Suprapubic skin (tissue), 4 donors: Measurements from ENCODE around the gene CFL1. TPM values are rescaled to one million over a fixed set of nuclear protein-coding genes. Genes with fewer than 3 reads are reported as not detected.

Experiments
- DNase-seq, 2 donors: peaks; one replicate each; pipeline ENCODE4 v3.0.0-alpha.2; 2019; ENCODE audit warnings: low spot score in 2 of 2
- H3K27ac ChIP-seq: fragments of 200-600 bp; sonication (generic); one replicate; pipeline ENCODE4 v1.5.1; 2019
- H3K27me3 ChIP-seq: fragments of 200-600 bp; sonication (generic); one replicate; pipeline ENCODE4 v1.5.1; 2019
- H3K36me3 ChIP-seq: fragments of 200-600 bp; sonication (generic); one replicate; pipeline ENCODE4 v1.5.1; 2019
- H3K4me1 ChIP-seq: fragments of 200-600 bp; sonication (generic); one replicate; pipeline ENCODE4 v1.5.1; 2019
- H3K4me3 ChIP-seq: fragments of 200-600 bp; sonication (generic); one replicate; pipeline ENCODE4 v1.5.1; 2019; ENCODE audit warnings: mild to moderate bottlenecking
- H3K9me3 ChIP-seq: fragments of 200-600 bp; sonication (generic); one replicate; pipeline ENCODE4 v1.5.1; 2019
- EP300 ChIP-seq: sonication (generic); formaldehyde crosslinking; IDR thresholded peaks from one replicate; pipeline ENCODE4 v1.6.1; 2017; ENCODE audit warnings: antibody characterized with exemption
- POLR2A ChIP-seq, 2 donors: fragments of 450-650 bp; IDR thresholded peaks; one replicate each; pipeline ENCODE4 v1.6.1; 2017; ENCODE audit warnings: antibody characterized with exemption in 2 of 2, mild to moderate bottlenecking in 2 of 2, moderate library complexity in 2 of 2
- POLR2AphosphoS5 ChIP-seq, 3 donors: sonication (generic); formaldehyde crosslinking; IDR thresholded peaks; one replicate each; pipeline ENCODE4 v1.6.1; 2017; ENCODE audit warnings: antibody characterized with exemption in 3 of 3
- WGBS: methylation state at CpG from one replicate; pipeline ENCODE4 v1.1.5; 2018; 5-methylcytosine and 5-hydroxymethylcytosine counted together
- total RNA-seq, 4 donors: library from RNA; depleted of rRNA; stranded (reverse); fragments of >200 nt; gene quantifications; one replicate each; pipeline ENCODE4 v1.1.0, GENCODE V29; 2016
- TF ChIP-seq, protein P1 (sequence below), 2 donors: fragments of 200-600 bp in 1 of 2; fragments of 450-650 bp in 1 of 2; sonication (generic) in 1 of 2; IDR thresholded peaks; one replicate each; pipeline ENCODE4 v1.5.1; 2016 to 2019; ENCODE audit warnings: antibody characterized with exemption in 2 of 2, mild to moderate bottlenecking in 1 of 2, moderate library complexity in 1 of 2

CFL1 gene
- total RNA-seq, 4 donors from 2014 or later: 331 to 608 (median 584) TPM

DNA sequence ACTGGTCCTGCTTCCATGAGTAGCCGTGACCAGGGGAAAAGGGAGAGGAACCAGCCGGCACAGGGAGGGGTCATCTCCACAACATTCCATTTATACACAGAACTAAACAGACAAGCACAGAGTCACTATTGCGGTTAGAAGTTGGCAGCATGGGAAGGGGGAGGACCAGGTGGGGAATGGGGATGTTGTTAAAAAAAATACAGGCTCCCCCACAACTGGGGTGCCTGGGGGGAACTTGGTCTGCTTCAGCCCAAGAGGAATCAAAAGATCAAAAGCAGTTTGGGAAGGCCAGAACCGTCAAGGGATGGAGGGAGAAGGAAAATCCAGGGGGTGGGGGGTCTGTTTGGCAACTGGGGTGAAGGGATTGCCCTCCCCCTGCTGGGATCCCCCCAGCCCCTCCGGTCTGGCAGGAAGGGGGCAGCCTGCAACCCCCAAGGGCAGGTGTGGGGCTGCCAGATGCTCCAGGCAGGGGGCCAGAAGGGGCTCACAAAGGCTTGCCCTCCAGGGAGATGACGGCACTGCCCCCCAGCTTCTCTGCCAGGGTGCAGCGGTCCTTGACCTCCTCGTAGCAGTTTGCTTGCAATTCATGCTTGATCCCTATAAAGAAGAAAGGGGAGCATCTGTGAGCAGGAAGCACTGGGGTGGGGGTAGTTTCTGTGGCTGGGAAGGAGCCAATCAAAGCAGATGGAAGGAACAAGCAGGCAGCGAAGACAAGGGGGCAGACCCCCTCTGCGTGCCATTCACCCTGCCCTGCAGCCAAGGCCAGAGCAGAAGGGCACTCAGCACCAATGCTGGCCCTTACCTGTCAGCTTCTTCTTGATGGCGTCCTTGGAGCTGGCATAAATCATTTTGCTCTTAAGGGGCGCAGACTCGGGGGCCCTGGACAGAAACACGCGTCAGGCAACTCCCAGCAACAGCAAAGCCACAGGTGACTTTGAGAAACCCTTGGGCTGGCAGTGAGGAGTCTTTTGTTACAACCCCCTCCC, 2.8 kb downstream of the CFL1 start:
- Histone ChIP-seq H3K4me3 (no peak overlapping the region), H3K27me3 (no peaks in the 10 kb centered on the region), H3K27ac (no peak overlapping the region), H3K9me3 (no peaks in the 10 kb centered on the region), H3K36me3 (peaks cover 54% of the 10 kb centered on the region), H3K4me1 (peaks cover 62% of the 10 kb centered on the region)
- TF ChIP-seq EP300 (no peak), POLR2A (IDR thresholded peaks at IDR 0.05) (no peak), POLR2AphosphoS5 (IDR thresholded peaks at IDR 0.05) (no peak)
- TF ChIP-seq, protein P1, sequence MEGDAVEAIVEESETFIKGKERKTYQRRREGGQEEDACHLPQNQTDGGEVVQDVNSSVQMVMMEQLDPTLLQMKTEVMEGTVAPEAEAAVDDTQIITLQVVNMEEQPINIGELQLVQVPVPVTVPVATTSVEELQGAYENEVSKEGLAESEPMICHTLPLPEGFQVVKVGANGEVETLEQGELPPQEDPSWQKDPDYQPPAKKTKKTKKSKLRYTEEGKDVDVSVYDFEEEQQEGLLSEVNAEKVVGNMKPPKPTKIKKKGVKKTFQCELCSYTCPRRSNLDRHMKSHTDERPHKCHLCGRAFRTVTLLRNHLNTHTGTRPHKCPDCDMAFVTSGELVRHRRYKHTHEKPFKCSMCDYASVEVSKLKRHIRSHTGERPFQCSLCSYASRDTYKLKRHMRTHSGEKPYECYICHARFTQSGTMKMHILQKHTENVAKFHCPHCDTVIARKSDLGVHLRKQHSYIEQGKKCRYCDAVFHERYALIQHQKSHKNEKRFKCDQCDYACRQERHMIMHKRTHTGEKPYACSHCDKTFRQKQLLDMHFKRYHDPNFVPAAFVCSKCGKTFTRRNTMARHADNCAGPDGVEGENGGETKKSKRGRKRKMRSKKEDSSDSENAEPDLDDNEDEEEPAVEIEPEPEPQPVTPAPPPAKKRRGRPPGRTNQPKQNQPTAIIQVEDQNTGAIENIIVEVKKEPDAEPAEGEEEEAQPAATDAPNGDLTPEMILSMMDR (IDR thresholded peaks at IDR 0.05): no peak
- DNase-seq: peak in 1 of 2 donors; percentile 66
- WGBS: 78% methylated on average over 14 of the region's 15 CpGs

DNA sequence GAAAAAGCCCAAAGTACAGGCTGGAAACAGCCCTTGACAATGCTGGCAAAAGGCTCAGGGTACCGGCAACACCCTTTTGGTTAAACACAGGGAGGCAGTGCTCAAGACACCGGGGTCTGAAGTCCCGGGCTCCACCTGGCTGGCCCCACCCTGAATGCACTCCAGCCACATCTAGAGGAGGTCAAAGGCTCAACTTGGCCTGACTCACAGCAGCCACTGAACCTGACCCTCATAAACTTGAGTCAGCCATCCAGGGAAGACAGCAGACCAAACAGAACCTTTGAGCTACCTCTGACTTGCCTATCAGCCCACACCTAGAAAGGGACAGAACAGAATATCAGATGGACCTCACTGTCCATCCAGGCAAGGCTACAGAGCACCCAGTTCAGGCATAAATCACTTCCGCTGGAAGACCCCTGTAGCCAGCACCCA, 3.8 kb downstream of the CFL1 start:
- Histone ChIP-seq H3K4me1 (peaks cover 54% of the 10 kb centered on the region), H3K36me3 (peaks cover 54% of the 10 kb centered on the region), H3K27me3 (no peaks in the 10 kb centered on the region), H3K27ac (no peak overlapping the region), H3K9me3 (no peaks in the 10 kb centered on the region), H3K4me3 (no peak overlapping the region)
- WGBS: 78% methylated on average over 4 of the region's 4 CpGs
- no peak for TF ChIP-seq EP300
- no peak for TF ChIP-seq POLR2AphosphoS5 (IDR thresholded peaks at IDR 0.05)
- TF ChIP-seq, protein P1 (IDR thresholded peaks at IDR 0.05): no peak
- no peak for TF ChIP-seq POLR2A (IDR thresholded peaks at IDR 0.05)
- DNase-seq: peak in 1 of 2 donors; percentile 49

GRCh38 chr11:65853246-65853979, 4.6 kb downstream of the CFL1 start:
- TF ChIP-seq, protein P1 (IDR thresholded peaks at IDR 0.05): no peak
- TF ChIP-seq POLR2A (IDR thresholded peaks at IDR 0.05): no peak
- no peak for TF ChIP-seq POLR2AphosphoS5 (IDR thresholded peaks at IDR 0.05)
- TF ChIP-seq EP300: no peak
- whole genome bisulfite sequencing: 85% methylated on average over 5 of the region's 6 CpGs
- peaks cover 46% of the 10 kb centered on the region for H3K4me1 ChIP-seq
- H3K9me3 ChIP-seq: no peaks in the 10 kb centered on the region
- DNase-seq: peak in 1 of 2 donors; percentile 61
- no peak overlapping the region for H3K4me3 ChIP-seq
- H3K27me3 ChIP-seq: no peaks in the 10 kb centered on the region
- H3K36me3 ChIP-seq: peaks cover 54% of the 10 kb centered on the region
- H3K27ac ChIP-seq: no peak overlapping the region

GRCh38 chr11:65852508-65853245, 5.3 kb downstream of the CFL1 start:
- Histone ChIP-seq H3K27ac (no peak overlapping the region), H3K4me1 (peaks cover 44% of the 10 kb centered on the region), H3K27me3 (no peaks in the 10 kb centered on the region), H3K36me3 (peaks cover 54% of the 10 kb centered on the region), H3K4me3 (no peak overlapping the region), H3K9me3 (no peaks in the 10 kb centered on the region)
- TF ChIP-seq EP300 (no peak), POLR2AphosphoS5 (IDR thresholded peaks at IDR 0.05) (no peak), POLR2A (IDR thresholded peaks at IDR 0.05) (no peak)
- TF ChIP-seq, protein P1 (IDR thresholded peaks at IDR 0.05): no peak
- WGBS: 67% methylated on average over 29 of the region's 33 CpGs
- DNase-seq: peak; percentile 66 to 73
